Neural progenitor cell (in vitro differentiated cells): ENCODE data around the gene TSHZ2. TPM values are rescaled to one million over a fixed set of nuclear protein-coding genes. Genes with fewer than 3 reads are reported as not detected.

ENCODE experiments used
- DNase-seq: peaks from one replicate; pipeline ENCODE4 v3.0.0-alpha.2; 2016; ENCODE audit warnings: low spot score
- H2AFZ ChIP-seq: fragments of 200-600 bp; sonication (generic); replicated peaks from 2 replicates; pipeline ENCODE4 v1.6.1; 2016; ENCODE audit warnings: antibody characterized with exemption
- H3F3A ChIP-seq: fragments of 200-600 bp; sonication (generic); 2 replicates; pipeline ENCODE4 v1.6.1; 2016; ENCODE audit warnings: antibody characterized with exemption, low read depth
- H3K27ac ChIP-seq: fragments of 200-600 bp; sonication (generic); 2 replicates; pipeline ENCODE4 v1.5.1; 2016; ENCODE audit warnings: mild to moderate bottlenecking
- H3K27me3 ChIP-seq: fragments of 200-600 bp; sonication (generic); 2 replicates; pipeline ENCODE4 v1.6.1; 2016; ENCODE audit warnings: mild to moderate bottlenecking, moderate library complexity
- H3K36me3 ChIP-seq: fragments of 200-600 bp; sonication (generic); 2 replicates; pipeline ENCODE4 v1.5.1; 2016
- H3K4me1 ChIP-seq: fragments of 200-600 bp; sonication (generic); 2 replicates; pipeline ENCODE4 v1.6.1; 2016; ENCODE audit warnings: mixed run types
- H3K4me2 ChIP-seq: fragments of 200-600 bp; sonication (generic); 2 replicates; pipeline ENCODE4 v1.6.1; 2016
- H3K4me3 ChIP-seq: fragments of 200-600 bp; sonication (generic); 2 replicates; pipeline ENCODE4 v1.5.1; 2016
- H3K79me2 ChIP-seq: fragments of 200-600 bp; sonication (generic); 2 replicates; pipeline ENCODE4 v1.6.1; 2016; ENCODE audit warnings: low read depth
- H3K9ac ChIP-seq: fragments of 200-600 bp; sonication (generic); 2 replicates; pipeline ENCODE4 v1.6.1; 2016
- H3K9me3 ChIP-seq: fragments of 200-600 bp; sonication (generic); 2 replicates; pipeline ENCODE4 v1.5.1; 2016; ENCODE audit warnings: low read depth
- H4K20me1 ChIP-seq: fragments of 200-600 bp; sonication (generic); 2 replicates; pipeline ENCODE4 v1.6.1; 2016; ENCODE audit warnings: low read depth
- H3K27ac Mint-ChIP-seq: 3 replicates; pipeline ENCODE4 v1.8.0; 2021; ENCODE audit warnings: mixed read lengths
- H3K27me3 Mint-ChIP-seq: 2 replicates; pipeline ENCODE4 v1.8.0; 2022; ENCODE audit warnings: low read depth, mild to moderate bottlenecking, inconsistent platforms, moderate library complexity, mixed read lengths; ENCODE audit not compliant: insufficient read depth
- H3K36me3 Mint-ChIP-seq: 3 replicates; pipeline ENCODE4 v1.8.0; 2021; ENCODE audit warnings: mixed read lengths
- H3K4me1 Mint-ChIP-seq: 3 replicates; pipeline ENCODE4 v1.8.0; 2021; ENCODE audit warnings: mixed read lengths
- H3K4me3 Mint-ChIP-seq: 3 replicates; pipeline ENCODE4 v1.8.0; 2021; ENCODE audit warnings: mild to moderate bottlenecking, moderate library complexity, mixed read lengths
- H3K9me3 Mint-ChIP-seq: 3 replicates; pipeline ENCODE4 v1.8.0; 2020; ENCODE audit warnings: mixed read lengths
- EZH2 ChIP-seq: fragments of 200-600 bp; sonication (generic); IDR thresholded peaks from 2 replicates; pipeline ENCODE4 v1.6.1; 2017; ENCODE audit warnings: antibody characterized with exemption, mild to moderate bottlenecking, moderate library complexity
- EZH2phosphoT487 ChIP-seq: fragments of 200-600 bp; sonication (generic); IDR thresholded peaks from 2 replicates; pipeline ENCODE4 v1.6.1; 2017; ENCODE audit warnings: antibody characterized with exemption
- total RNA-seq: library from RNA; depleted of rRNA; stranded (reverse); fragments of >200 nt; gene quantifications from 2 replicates; pipeline ENCODE4 v1.2.3, GENCODE V29; 2015; ENCODE audit warnings: low replicate concordance
- TF ChIP-seq, protein P1 (sequence below): fragments of 200-600 bp; sonication (generic); IDR thresholded peaks from 2 replicates; pipeline ENCODE4 v1.5.1; 2017; ENCODE audit warnings: antibody characterized with exemption, mild to moderate bottlenecking

Gene TSHZ2
- total RNA-seq, 1 donor from 2014 or later, result 1.8 TPM

DNA sequence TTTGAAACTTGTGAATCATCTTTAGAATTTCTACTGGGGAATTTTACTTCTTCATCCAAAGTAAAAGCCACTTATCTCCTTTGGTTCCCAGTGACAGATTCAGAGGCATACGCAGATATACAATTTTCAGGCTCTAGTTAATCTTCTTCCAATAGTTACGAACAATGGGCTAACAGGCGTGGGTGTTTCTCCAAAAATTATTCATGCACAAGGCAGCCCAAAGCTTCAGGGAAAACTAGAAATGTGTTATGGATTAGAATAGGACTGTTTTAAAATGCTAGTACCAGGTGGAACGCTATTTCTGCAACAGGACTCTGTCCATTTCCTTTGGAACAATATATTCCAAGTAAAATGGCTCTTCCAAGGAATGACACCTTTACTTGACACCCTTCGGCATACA is 519.3 kb downstream of the TSHZ2 start:
- Histone ChIP-seq H4K20me1 (no peaks in the 10 kb centered on the region), H3K36me3 (no peaks in the 10 kb centered on the region), H3F3A (no peaks in the 10 kb centered on the region), H3K27ac (no peak overlapping the region), H3K9me3 (no peaks in the 10 kb centered on the region), H3K9ac (no peak overlapping the region), H3K27me3 (no peaks in the 10 kb centered on the region), H3K4me2 (no peak overlapping the region), H3K4me1 (no peaks in the 10 kb centered on the region), H3K4me3 (no peak overlapping the region), H2AFZ (no peak overlapping the region), H3K79me2 (peaks cover 7% of the 10 kb centered on the region)
- no peaks in the 10 kb centered on the region for H3K9me3 Mint-ChIP-seq
- no peaks in the 10 kb centered on the region for H3K36me3 Mint-ChIP-seq
- H3K4me1 Mint-ChIP-seq, result peaks cover 28% of the 10 kb centered on the region
- peaks cover 2% of the 10 kb centered on the region for H3K27me3 Mint-ChIP-seq
- no peak for TF ChIP-seq EZH2phosphoT487
- no peak overlapping the region for H3K27ac Mint-ChIP-seq
- DNase-seq, result no peak
- no peak overlapping the region for H3K4me3 Mint-ChIP-seq

DNA sequence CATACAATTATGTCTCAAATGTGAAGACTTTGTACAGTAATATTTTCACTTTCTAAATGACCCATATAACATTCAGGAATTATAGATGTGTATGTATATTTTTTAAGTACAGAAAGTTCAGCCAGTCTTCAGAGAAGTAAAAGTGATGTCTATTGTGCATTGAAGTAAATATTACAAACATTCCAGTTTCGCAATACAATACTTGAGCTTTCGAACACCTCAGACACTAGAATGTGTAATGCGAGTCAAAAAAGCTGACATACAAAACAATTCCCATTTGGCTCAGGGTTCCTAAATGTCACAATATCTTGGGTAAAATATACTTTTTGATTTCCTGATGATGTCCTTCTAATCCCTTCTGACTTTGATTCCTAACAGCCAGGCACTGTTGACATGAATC is 520.1 kb downstream of the TSHZ2 start:
- Histone ChIP-seq H3K36me3 (no peaks in the 10 kb centered on the region), H3K4me2 (no peak overlapping the region), H2AFZ (no peak overlapping the region), H3K9ac (no peak overlapping the region), H3K9me3 (no peaks in the 10 kb centered on the region), H3F3A (no peaks in the 10 kb centered on the region), H3K79me2 (peaks cover 7% of the 10 kb centered on the region), H3K27ac (no peak overlapping the region), H3K4me3 (no peak overlapping the region), H3K27me3 (no peaks in the 10 kb centered on the region), H3K4me1 (no peaks in the 10 kb centered on the region), H4K20me1 (no peaks in the 10 kb centered on the region)
- DNase-seq, result no peak
- Mint-ChIP-seq H3K36me3 (no peaks in the 10 kb centered on the region), H3K9me3 (no peaks in the 10 kb centered on the region), H3K27me3 (peaks cover 2% of the 10 kb centered on the region), H3K4me1 (peaks cover 28% of the 10 kb centered on the region), H3K4me3 (no peak overlapping the region), H3K27ac (no peak overlapping the region)
- TF ChIP-seq EZH2 (no peak), EZH2phosphoT487 (no peak)
- TF ChIP-seq, protein P1, sequence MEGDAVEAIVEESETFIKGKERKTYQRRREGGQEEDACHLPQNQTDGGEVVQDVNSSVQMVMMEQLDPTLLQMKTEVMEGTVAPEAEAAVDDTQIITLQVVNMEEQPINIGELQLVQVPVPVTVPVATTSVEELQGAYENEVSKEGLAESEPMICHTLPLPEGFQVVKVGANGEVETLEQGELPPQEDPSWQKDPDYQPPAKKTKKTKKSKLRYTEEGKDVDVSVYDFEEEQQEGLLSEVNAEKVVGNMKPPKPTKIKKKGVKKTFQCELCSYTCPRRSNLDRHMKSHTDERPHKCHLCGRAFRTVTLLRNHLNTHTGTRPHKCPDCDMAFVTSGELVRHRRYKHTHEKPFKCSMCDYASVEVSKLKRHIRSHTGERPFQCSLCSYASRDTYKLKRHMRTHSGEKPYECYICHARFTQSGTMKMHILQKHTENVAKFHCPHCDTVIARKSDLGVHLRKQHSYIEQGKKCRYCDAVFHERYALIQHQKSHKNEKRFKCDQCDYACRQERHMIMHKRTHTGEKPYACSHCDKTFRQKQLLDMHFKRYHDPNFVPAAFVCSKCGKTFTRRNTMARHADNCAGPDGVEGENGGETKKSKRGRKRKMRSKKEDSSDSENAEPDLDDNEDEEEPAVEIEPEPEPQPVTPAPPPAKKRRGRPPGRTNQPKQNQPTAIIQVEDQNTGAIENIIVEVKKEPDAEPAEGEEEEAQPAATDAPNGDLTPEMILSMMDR, result no peak

DNA sequence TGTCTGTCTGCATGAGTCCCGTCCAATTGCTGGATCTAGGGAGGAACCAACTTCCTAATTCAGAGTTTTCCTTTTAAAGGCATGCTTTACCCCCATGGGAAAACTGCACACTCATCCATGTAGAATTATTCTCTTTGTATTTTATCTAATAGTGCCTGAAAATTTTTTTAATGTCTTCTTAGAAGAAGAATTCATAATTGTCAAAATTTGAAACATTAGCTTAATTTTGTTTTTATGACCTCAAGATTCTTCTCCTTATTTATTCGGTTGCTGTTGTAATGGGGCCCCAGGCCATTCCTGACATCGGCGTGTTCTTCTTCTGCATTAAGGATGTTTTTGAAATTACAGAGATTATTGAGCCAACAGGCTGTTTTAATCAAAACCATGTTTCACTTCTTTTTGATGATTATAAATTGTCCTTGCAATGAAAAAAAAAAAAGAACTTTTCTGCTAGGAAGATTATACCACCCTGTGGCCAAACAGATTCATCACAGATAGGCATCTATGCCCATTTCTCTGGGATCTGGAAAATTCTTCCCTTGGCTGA is 521.2 kb downstream of the TSHZ2 start:
- no peak overlapping the region for H2AFZ ChIP-seq
- H3K4me3 Mint-ChIP-seq, result no peak overlapping the region

DNA sequence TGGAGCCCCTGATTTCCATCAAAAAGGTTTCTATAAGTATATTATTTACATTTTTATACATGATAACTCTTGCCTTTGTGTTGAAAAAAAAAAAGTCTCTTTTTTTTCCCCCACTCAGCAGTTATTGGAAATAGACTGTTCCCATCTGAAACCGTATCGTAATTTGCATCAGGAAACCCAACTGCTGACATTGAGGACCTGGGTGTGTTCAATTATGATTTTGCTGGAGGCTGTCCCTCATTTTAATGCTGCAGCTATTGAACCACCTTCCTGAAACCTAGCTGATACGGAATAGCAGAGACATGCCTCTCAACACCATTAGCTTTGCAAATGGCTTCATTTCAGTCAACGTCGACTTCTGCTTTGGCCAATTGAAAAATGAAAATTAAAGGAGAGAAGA is 522.6 kb downstream of the TSHZ2 start:
- peaks cover 4% of the 10 kb centered on the region for H3K27me3 Mint-ChIP-seq
- H3K9me3 Mint-ChIP-seq, result peaks cover 3% of the 10 kb centered on the region
- peaks cover 9% of the 10 kb centered on the region for H3K79me2 ChIP-seq

More for the DNA sequence above, 521.2 kb downstream of the TSHZ2 start:
- Mint-ChIP-seq H3K27ac (no peak overlapping the region), H3K36me3 (no peaks in the 10 kb centered on the region), H3K27me3 (peaks cover 4% of the 10 kb centered on the region), H3K9me3 (peaks cover 3% of the 10 kb centered on the region), H3K4me1 (peaks cover 28% of the 10 kb centered on the region)
- Histone ChIP-seq H3K27ac (no peak overlapping the region), H3K9me3 (no peaks in the 10 kb centered on the region), H3F3A (no peaks in the 10 kb centered on the region), H4K20me1 (no peaks in the 10 kb centered on the region), H3K27me3 (no peaks in the 10 kb centered on the region), H3K4me2 (no peak overlapping the region), H3K4me3 (no peak overlapping the region), H3K79me2 (peaks cover 7% of the 10 kb centered on the region), H3K36me3 (no peaks in the 10 kb centered on the region), H3K4me1 (no peaks in the 10 kb centered on the region), H3K9ac (no peak overlapping the region)
- TF ChIP-seq, protein P1, result peak; percentile 30
- TF ChIP-seq EZH2phosphoT487, result no peak
- DNase-seq, result no peak

More for the DNA sequence above, 522.6 kb downstream of the TSHZ2 start:
- no peaks in the 10 kb centered on the region for H3F3A ChIP-seq
- no peak overlapping the region for H3K27ac ChIP-seq
- no peaks in the 10 kb centered on the region for H3K36me3 Mint-ChIP-seq
- no peak overlapping the region for H3K4me3 Mint-ChIP-seq
- no peak overlapping the region for H3K9ac ChIP-seq
- H3K27ac Mint-ChIP-seq, result no peak overlapping the region
- H3K36me3 ChIP-seq, result no peaks in the 10 kb centered on the region
- H4K20me1 ChIP-seq, result no peaks in the 10 kb centered on the region
- peaks cover 28% of the 10 kb centered on the region for H3K4me1 Mint-ChIP-seq
- no peaks in the 10 kb centered on the region for H3K4me1 ChIP-seq
- H3K27me3 ChIP-seq, result no peaks in the 10 kb centered on the region
- DNase-seq, result no peak
- H3K4me3 ChIP-seq, result no peak overlapping the region
- H3K9me3 ChIP-seq, result no peaks in the 10 kb centered on the region
- no peak overlapping the region for H2AFZ ChIP-seq
- TF ChIP-seq, protein P1, result no peak
- TF ChIP-seq EZH2phosphoT487, result no peak
- TF ChIP-seq EZH2, result no peak
- no peak overlapping the region for H3K4me2 ChIP-seq
